Suppressor macrophage (primary cell): ENCODE data around the gene C11orf16.
A peak's percentile ranks its signal among the peaks of the same experiment; 100 is the strongest.
"Not testable (repeated sequence)": the region's sequence is repeated elsewhere in the genome, so short reads cannot be mapped to it uniquely, and the experiment has no call there.

Source experiments
- DNase-seq, 4 experiments: peaks; one replicate each; pipeline ENCODE4 v3.0.0-alpha.2; 2020 to 2022
- total RNA-seq, 17 experiments: gene quantifications; one replicate each; lab custom pipeline; 2026; ENCODE audit warnings: mixed read lengths in 6 of 17, inconsistent platforms in 3 of 17; lab: John Stamatoyannopoulos, UW

Gene C11orf16
- total RNA-seq = 0 to 2.4 (median 0) reads per million in 17 experiments

GRCh38 chr11:8932564-8933180, at the start of gene C11orf16:
C11orf16 (minus strand) TSS chr11:8932947; CDS start chr11:8932308, 639 bp downstream.
- no peak for DNase-seq

DNA sequence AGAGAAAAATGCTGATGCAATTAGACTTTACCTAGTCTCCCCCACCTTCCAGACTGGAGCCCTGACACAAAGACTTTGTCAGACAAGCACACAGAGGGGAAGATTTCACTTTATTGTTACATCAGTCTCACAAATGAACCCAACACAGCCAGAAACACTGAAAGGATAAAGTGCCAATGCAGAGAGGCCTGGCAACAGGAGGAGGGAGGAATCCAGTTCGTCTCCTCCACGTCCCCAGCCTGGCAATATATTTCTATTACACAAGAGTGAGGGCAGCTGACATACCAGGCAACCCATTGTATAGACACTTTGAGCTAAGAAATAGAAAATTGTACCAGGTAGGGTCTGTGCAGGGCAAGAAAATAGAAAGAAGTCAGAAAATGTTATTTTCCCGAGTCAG, 47.7 kb upstream of the C11orf16 start:
- no peak for DNase-seq

DNA sequence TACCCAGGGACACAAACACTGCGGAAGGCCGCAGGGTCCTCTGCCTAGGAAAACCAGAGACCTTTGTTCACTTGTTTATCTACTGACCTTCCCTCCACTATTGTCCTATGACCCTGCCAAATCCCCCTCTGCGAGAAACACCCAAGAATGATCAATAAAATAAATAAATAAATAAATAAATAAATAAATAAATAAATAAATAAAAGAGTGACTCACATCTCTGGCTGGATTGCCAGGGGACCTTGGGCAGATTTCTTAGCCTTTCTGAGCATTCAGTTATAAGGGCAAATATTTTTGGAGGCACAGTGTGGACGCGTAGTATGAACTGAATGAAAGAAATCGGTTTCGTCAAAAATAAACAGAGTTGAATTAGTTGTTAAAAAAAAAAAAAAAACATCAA, 46.6 kb upstream of the C11orf16 start:
- not testable (repeated sequence) for DNase-seq

DNA sequence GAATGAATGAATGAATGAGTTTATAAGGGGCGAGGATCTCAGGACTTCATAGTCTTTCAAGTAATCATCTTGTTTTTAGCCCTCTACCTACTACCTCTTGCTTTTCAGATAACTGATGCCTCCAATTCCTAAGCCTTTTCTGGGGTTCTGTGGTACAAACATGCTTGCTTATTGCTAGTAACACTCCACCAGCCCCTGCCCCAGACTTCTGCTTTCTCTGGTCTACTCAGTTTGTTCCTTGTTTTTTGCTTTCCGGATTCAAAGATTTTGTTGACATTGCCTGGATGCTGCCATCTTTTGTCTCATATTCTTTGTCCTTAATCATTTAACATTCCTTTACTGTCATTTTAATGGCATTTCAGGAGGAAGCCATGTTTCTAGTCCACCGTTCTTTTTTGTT, 40.4 kb upstream of the C11orf16 start:
- DNase-seq = peak; percentile 24 to 53 (median 49)

DNA sequence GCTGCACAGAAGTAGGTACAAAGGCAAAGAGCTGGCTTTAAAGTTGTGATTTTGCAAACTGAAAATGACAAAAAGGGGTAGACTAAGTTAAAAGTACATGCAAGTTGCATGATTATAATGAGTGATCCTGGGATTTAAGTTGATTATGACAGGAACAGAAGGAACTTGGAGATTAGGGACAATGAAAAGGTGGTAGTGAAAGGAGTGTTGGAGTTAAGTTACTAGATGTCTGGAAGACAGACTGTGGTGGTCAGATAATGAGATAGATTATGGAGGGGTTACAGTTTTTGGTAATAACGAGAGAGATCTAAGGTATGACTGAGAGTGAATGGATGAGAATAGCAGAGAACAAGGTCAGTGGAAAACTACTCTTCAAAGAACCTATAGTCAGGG, 39.2 kb upstream of the C11orf16 start:
- DNase-seq = no peak

DNA sequence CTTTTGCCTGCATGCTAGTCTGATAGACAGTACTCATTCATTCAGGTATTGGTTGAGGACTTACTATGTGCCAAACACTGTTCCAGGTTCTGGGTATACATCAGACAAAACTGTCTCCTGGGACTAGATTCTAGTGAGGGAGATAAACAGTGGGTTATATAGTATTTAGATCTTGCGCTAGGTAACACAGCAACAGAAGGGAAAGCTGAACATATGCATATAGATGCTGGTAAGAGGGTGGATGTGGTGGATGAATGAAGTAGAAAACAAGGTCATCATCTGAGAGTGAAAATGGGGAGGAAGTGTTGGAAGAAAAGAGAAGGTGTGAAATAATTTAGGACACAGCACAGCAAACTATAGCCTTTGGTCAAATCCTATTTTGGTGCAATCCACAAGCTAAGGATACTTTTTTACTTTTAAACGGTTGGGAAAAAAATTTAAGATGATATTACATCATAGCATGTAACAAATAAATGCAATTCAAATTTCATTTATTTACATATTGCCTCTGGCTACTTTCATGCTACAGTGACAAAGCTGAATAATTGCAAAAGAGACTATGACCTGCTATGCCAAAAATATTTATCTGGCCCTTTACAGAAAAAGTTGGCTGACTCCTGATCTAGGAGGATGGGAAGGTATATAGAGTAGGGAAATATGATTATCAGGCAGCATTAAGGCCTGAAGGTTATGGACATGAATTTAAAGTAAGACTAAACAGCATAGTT, 38.6 kb upstream of the C11orf16 start:
- DNase-seq = no peak

DNA sequence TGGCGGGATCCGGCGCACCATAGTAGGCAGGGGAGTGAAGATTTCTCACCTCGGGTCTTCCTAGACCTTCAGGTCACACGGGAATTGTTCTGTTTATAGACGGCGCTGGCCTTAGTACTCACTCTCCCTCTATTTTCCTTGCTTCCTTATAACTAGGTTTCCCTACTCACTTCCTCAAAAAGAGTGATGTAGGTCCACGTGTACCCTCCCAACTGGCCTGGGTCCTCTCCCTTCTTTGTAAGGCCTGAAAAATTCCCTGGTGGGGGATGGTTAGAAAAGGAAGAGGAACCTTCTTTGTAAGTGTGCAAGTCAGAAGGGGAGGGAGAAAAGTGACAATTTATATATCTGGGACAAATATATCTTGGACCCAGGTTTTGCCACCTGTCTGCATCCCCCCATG, 34.4 kb upstream of the C11orf16 start:
- DNase-seq = peak; percentile 59 to 79 (median 72)

GRCh38 chr11:8964324-8965320, 31.9 kb upstream of the C11orf16 start, which contains the start of gene TMEM9B:
TMEM9B (minus strand) TSS chr11:8964442; CDS start chr11:8964313, 129 bp downstream.
- peak; percentile 94 to 97 (median 96) for DNase-seq

- DNase-seq = peak in 3 of 4 experiments; percentile 24 to 32 (median 25)
Observed at GRCh38 chr11:8963569-8964323, 31.0 kb upstream of the C11orf16 start.

DNA sequence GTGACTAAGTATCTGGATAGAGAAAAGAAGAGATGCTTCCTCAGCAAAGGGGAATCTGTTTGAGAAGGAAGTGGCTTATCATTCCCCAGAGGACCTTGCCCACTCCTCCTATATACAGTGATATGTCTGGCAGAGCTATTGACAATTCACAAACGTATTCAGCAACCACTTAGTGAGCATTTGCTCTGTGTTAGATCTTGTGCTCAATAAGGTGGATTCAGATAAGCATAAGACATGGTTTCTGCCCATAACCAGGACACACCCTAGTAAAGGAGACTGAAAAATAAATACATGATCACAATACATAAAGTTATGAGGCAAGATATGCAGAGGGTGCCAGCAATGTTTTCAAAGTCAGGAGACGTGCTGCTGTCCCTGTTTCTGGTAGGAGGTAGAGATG, 30.1 kb upstream of the C11orf16 start:
- DNase-seq = no peak

DNA sequence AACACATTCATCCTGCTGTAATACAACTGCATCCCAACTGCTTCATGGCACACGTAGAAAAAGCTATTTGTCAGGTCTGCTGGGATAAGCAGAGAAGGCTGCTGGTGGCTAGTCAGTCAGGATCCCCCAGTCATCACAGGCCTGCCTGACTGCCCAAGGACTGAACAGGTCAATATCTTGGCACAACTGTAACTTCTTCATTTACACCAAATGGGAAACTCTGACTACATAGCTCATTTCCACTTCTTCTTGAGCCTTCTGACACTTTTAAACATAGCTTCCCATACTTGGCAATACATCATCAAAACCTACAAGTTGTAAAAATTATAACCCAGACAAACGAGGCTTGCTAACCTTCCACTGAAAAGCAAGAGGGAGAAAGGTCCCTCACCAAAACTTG, 28.7 kb upstream of the C11orf16 start:
- peak in 3 of 4 experiments; percentile 35 to 54 (median 50) for DNase-seq

- DNase-seq = peak; percentile 74 to 88 (median 81)
Observed at GRCh38 chr11:8959546-8960166, 26.9 kb upstream of the C11orf16 start.

- DNase-seq = no peak
Observed at GRCh38 chr11:8956860-8957259, 24.1 kb upstream of the C11orf16 start.

GRCh38 chr11:8948886-8949285, 16.1 kb upstream of the C11orf16 start:
- DNase-seq = peak in 3 of 4 experiments; percentile 13 to 44 (median 34)

DNA sequence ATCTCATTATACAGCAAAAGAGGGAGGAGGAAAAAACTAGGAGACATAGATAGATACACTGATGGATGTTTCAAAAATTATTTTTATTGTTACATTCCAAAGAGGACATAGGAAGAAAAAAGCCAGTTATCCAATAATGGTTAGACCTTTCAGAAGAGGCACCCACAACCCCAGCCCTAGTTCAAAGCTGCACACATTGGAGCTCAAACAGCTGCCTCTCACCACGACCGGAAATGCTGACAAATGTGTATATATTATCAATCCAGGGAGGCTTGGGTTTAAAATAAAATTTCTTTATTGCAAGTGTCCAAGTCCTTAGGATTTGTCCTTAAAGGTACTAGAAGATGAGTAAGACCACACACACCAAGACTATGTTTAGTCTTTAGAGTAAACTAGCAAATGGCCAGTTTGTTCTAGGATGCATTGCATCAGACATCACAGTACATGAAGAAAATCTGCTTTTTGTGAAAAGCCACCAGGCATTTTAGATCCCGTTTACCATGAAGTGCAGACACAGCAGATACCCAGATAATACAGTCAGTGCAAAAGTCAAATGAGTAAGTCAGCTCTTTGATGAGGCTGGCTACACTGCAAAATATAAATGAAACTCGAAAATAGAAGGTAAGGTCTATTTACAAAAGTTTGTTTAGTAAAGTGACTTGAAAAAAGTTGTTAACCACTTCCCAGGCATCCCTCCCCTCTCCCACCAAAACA, 14.6 kb upstream of the C11orf16 start:
- no peak for DNase-seq

DNA sequence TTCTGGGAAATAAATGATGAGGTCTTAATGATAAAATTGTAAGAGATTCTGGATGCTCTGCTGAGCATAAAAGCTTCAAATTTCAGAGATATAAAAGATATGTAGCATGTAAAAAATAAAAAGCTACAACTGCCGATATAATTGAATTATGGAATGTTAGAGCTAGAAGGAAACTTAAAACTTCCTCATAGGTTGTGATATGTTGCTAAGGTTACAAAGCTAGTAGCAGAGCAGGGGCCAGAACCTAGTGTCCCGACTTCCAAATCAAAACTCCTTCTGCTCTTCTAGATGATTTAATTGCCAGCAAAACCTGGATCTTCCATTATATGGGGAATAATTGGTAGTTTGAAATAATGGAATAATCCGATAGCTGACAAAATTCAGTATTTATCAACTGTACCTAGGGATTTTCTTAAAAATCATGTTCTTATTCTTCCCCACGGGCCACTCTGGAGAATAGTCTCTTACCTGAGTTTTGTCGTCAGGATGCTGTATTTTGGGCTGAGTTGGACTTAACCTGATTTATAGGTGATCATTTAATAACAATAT, 9.8 kb upstream of the C11orf16 start, which contains the start of gene ASCL3:
Gene ASCL3, minus strand, starts transcription at position 499 of the 549 bp plus-strand sequence. CDS start 4,855 bp downstream, outside the sequence.
- no peak for DNase-seq

DNA sequence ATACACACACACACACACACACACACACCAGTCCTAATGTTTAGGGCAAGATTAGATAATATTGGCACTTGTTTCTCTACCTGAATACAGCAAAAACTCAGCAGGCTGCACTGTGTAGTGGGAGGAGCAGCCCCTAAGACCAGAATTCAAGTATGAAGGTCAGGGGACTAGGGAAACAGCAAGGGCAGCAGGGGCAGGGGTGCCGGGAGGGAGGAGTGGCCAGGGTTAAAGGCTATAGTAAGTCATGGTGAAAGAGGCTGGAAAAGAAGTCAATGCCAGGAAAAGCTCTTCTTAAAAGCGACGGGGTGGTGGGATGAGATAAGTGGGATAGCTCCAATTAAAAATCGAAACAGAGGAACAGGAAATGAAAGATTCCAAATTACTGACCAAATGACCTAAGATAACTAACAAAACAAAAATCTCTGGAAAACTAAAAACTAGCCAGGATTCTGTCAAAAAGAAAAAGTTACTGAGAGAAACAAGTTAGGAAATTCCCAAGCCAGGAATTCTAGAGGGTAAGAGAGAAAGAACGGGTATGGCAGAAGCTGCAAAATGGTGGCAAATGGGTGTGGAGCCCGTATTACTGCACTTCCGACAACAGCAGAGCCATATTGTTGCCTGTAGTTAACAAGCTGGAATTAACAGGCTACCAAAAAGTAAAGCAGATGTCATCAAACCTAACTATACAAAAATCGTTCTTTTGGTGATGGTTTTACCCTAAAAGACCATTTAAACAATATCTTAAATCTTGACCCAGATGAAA, 8.8 kb upstream of the C11orf16 start:
- no peak for DNase-seq

GRCh38 chr11:8937659-8938058, 4.9 kb upstream of the C11orf16 start:
- DNase-seq = no peak

DNA sequence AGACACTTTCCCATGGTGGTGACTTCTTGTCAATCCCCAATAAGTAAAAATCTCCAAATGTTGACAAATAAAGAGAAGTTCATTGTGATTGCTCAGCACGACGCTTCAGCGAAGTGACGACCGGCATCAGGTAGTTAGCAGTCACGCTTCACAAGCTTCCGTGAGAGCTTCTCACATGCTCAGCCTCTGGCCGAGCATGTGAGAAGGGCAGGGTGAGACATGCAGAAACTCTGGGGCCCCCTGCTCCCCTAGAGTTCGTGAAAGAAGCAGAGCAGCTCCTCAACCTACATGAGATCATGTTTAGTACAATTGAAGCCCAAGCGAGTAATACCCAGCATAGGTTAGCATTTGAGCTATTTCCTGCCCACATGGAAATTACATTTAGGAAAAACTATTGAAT, 4.4 kb upstream of the C11orf16 start:
- DNase-seq = no peak
